Panc1 (cell line): ENCODE data around the gene CDKL4. TPM values are rescaled to one million over a fixed set of nuclear protein-coding genes. Genes with fewer than 3 reads are reported as not detected.
"Not testable (repeated sequence)": the region's sequence is repeated elsewhere in the genome, so short reads cannot be mapped to it uniquely, and the experiment has no call there.

Experiments
- ATAC-seq: fragments of 200-7000 bp; cut with Tn5 transposase; 2 replicates; pipeline ENCODE4 v1.9.1; 2020; ENCODE audit warnings: mild to moderate bottlenecking, moderate library complexity
- BruUV-seq: library from RNA; stranded (reverse); fragments of 400-500 nt; replicated peaks from 2 replicates; lab custom pipeline; 2021; lab: Mats Ljungman, UMichigan
- CTCF ChIA-PET: fragments of 300-600 bp; sonication (Branson Sonifier 250); formaldehyde crosslinking; loops from one replicate; lab custom pipeline; 2022; ENCODE audit warnings: antibody characterized with exemption; lab: Charles Lee
- POLR2A ChIA-PET: fragments of 300-600 bp; sonication (Branson Sonifier 250); formaldehyde crosslinking; loops from one replicate; lab custom pipeline; 2022; ENCODE audit warnings: antibody characterized with exemption; lab: Charles Lee
- DNase-seq: peaks from one replicate; pipeline ENCODE4 v3.0.0-alpha.2; 2010; ENCODE audit warnings: low read depth, low spot score
- H3K27ac ChIP-seq: 2 replicates; pipeline ENCODE4 v1.5.1; 2011; ENCODE audit warnings: mild to moderate bottlenecking, low read length, inconsistent platforms
- H3K27me3 ChIP-seq: fragments of 200-500 bp; sonication (Bioruptor generic); 2 replicates; pipeline ENCODE4 v1.6.0; 2014; ENCODE audit warnings: low read length, inconsistent platforms; ENCODE audit not compliant: control insufficient read depth, insufficient read depth
- H3K36me3 ChIP-seq: fragments of 200-500 bp; sonication (Bioruptor generic); 2 replicates; pipeline ENCODE4 v1.5.1; 2014; ENCODE audit warnings: inconsistent platforms, mild to moderate bottlenecking, low read length, moderate library complexity; ENCODE audit not compliant: control insufficient read depth, insufficient read depth
- H3K4me1 ChIP-seq: 2 replicates; pipeline ENCODE4 v1.5.1; 2011; ENCODE audit warnings: inconsistent platforms, mild to moderate bottlenecking, low read length, moderate library complexity; ENCODE audit not compliant: control insufficient read depth, insufficient read depth
- H3K4me3 ChIP-seq, 2 experiments: 2 replicates each; pipeline ENCODE4 v1.5.1; 2011 to 2012; ENCODE audit warnings: low read depth in 2 of 2, low read length in 2 of 2, mild to moderate bottlenecking in 2 of 2, inconsistent platforms in 1 of 2, moderate library complexity in 1 of 2
- H3K9me3 ChIP-seq: fragments of 200-500 bp; sonication (Bioruptor generic); 2 replicates; pipeline ENCODE4 v1.5.1; 2014; ENCODE audit warnings: low read depth, mild to moderate bottlenecking, inconsistent platforms, low read length, moderate library complexity; ENCODE audit not compliant: control insufficient read depth, insufficient read depth
- CTCF ChIP-seq: fragments of 450-650 bp; IDR thresholded peaks from 2 replicates; pipeline ENCODE4 v1.5.1; 2017; ENCODE audit warnings: mild to moderate bottlenecking
- POLR2AphosphoS5 ChIP-seq: IDR thresholded peaks from 2 replicates; pipeline ENCODE4 v1.6.1; 2012; ENCODE audit warnings: mild to moderate bottlenecking, low read depth, low read length, moderate library complexity
- REST ChIP-seq, 2 experiments: IDR thresholded peaks; 2 replicates each; pipeline ENCODE4 v1.6.1; 2011 to 2012; ENCODE audit warnings: low read depth in 2 of 2, control low read depth in 1 of 2, low read length in 1 of 2, mild to moderate bottlenecking in 1 of 2, moderate library complexity in 1 of 2; ENCODE audit not compliant: insufficient read depth in 1 of 2
- SIN3A ChIP-seq: IDR thresholded peaks from 2 replicates; pipeline ENCODE4 v1.6.1; 2012; ENCODE audit warnings: low read depth, mild to moderate bottlenecking, low read length, moderate library complexity, borderline replicate concordance; ENCODE audit not compliant: insufficient read depth
- TCF7L2 ChIP-seq: IDR thresholded peaks from 2 replicates; pipeline ENCODE4 v1.6.1; 2011; ENCODE audit warnings: mild to moderate bottlenecking, low read depth, low read length, inconsistent platforms
- in situ Hi-C: cut with HindIII; loops from 2 replicates; pipeline ENCODE4 v1.10.0; 2016; ENCODE audit warnings: low sequenced_read_pairs, low pct_unique_long_range_greater_than_20kb
- intact Hi-C: fragments of 100-400 bp; cut with micrococcal nuclease; formaldehyde crosslinking; loops from one replicate; pipeline ENCODE4 v1.10.0; 2022; ENCODE audit not compliant: unreplicated experiment
- total RNA-seq: library from RNA; stranded (reverse); gene quantifications from one replicate; pipeline ENCODE4 v1.2.1, GENCODE V29; 2021; ENCODE audit not compliant: unreplicated experiment

CDKL4 gene
- total RNA-seq, 1 experiment from 2014 or later, result not detected

- H3K36me3 ChIP-seq, POLR2A ChIA-PET, H3K9me3 ChIP-seq, H3K27ac ChIP-seq, ATAC-seq, H3K4me1 ChIP-seq, intact Hi-C loops, H3K27me3 ChIP-seq, in situ Hi-C loops, BruUV-seq, DNase-seq: not testable (repeated sequence)
- CTCF ChIA-PET, result interaction anchor here (0.6 kb wide), 1 partner anchor 605 kb away, joined by 3 read pairs; no protein-coding TSS in a partner anchor
- peak overlapping the region in 1 of 2 experiments; percentile 33; a peak in 1 of 4 replicates for H3K4me3 ChIP-seq
These were observed 582 bp upstream of the CDKL4 start for GRCh38 chr2:39244241-39244862.

DNA sequence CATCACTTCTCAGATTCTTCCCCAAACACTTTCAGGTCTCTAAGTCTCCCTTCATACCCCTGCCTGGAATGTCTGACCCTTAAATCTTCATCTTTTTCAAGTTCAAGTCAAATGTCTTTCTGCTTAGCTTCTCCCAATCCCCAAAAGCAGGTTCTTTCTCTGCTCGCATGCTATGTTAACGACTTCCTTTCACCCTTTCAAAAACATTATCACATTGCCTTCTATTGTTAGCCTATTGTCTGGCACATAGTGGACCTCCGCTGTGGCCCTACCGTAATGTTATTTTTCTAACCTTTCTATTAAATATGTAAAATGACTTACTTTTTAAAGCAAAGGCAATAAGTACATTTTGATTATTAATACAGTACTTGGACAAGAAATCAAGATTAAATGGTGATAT is 2.2 kb downstream of the CDKL4 start:
- ATAC-seq (no peak), DNase-seq (no peak)
- Histone ChIP-seq H3K9me3 (no peaks in the 10 kb centered on the region; the same call in 1 of the 2 replicates), H3K4me1 (no peaks in the 10 kb centered on the region), H3K27me3 (no peaks in the 10 kb centered on the region), H3K36me3 (no peaks in the 10 kb centered on the region), H3K4me3 (no peak overlapping the region), H3K27ac (no peak overlapping the region)
- in situ Hi-C loops, result no loop called here
- no TSS peak for BruUV-seq
- TF ChIP-seq CTCF, result no peak
- TF ChIP-seq REST (IDR thresholded peaks at IDR 0.05; ENCODE audit: insufficient read depth in 1 of 2, low read depth in 2 of 2, low read length in 1 of 2), result no peak
- ChIA-PET CTCF (no interaction called here), POLR2A (interaction anchor here (0.6 kb wide), 1 partner anchor 29 kb away, joined by 6 read pairs; no protein-coding TSS in a partner anchor)
- intact Hi-C loops, result no loop called here

GRCh38 chr2:39240758-39241157 is 3.0 kb downstream of the CDKL4 start:
- DNase-seq (no peak), ATAC-seq (no peak)
- H3K4me1 ChIP-seq, result no peaks in the 10 kb centered on the region
- intact Hi-C loops (no loop called here), in situ Hi-C loops (no loop called here)
- no peak overlapping the region for H3K4me3 ChIP-seq
- H3K27me3 ChIP-seq, result no peaks in the 10 kb centered on the region
- CTCF ChIA-PET, result no interaction called here
- H3K36me3 ChIP-seq, result no peaks in the 10 kb centered on the region
- POLR2A ChIA-PET, result no interaction called here
- no TSS peak for BruUV-seq
- H3K9me3 ChIP-seq, result no peaks in the 10 kb centered on the region; the same call in 1 of the 2 replicates
- H3K27ac ChIP-seq, result no peak overlapping the region
- TF ChIP-seq REST (IDR thresholded peaks at IDR 0.05; ENCODE audit: insufficient read depth in 1 of 2, low read depth in 2 of 2, low read length in 1 of 2) (no peak), TCF7L2 (no peak), POLR2AphosphoS5 (no peak), CTCF (no peak), SIN3A (no peak)
